WTC11 (cell line): Measurements from ENCODE around the gene MAGI2. TPM values are rescaled to one million over a fixed set of nuclear protein-coding genes. Genes with fewer than 3 reads are reported as not detected.

Experiments
- ATAC-seq: fragments of 200-7000 bp; cut with Tn5 transposase; 2 replicates; pipeline ENCODE4 v1.10.0; 2021; ENCODE audit warnings: mild to moderate bottlenecking, moderate library complexity
- CTCF ChIA-PET: fragments of 300-600 bp; sonication (Branson Sonifier 250); formaldehyde crosslinking; loops from one replicate; lab custom pipeline; 2021; ENCODE audit warnings: antibody characterized with exemption; lab: Charles Lee
- POLR2A ChIA-PET: fragments of 350-600 bp; sonication (Branson Sonifier 250); formaldehyde crosslinking; loops from one replicate; lab custom pipeline; 2021; ENCODE audit warnings: antibody characterized with exemption; lab: Charles Lee
- DNase-seq: peaks from one replicate; pipeline ENCODE4 v3.0.0; 2021; ENCODE audit warnings: low spot score
- H3K27ac Mint-ChIP-seq: 2 replicates; pipeline ENCODE4 v1.8.0; 2021; ENCODE audit warnings: mixed read lengths
- H3K27me3 Mint-ChIP-seq: 2 replicates; pipeline ENCODE4 v1.8.0; 2021; ENCODE audit warnings: low read depth, mild to moderate bottlenecking, moderate library complexity, mixed read lengths
- H3K36me3 Mint-ChIP-seq: 2 replicates; pipeline ENCODE4 v1.8.0; 2021; ENCODE audit warnings: mixed read lengths
- H3K4me1 Mint-ChIP-seq: 2 replicates; pipeline ENCODE4 v1.8.0; 2022; ENCODE audit warnings: mixed read lengths
- H3K4me3 Mint-ChIP-seq: 2 replicates; pipeline ENCODE4 v1.8.0; 2021; ENCODE audit warnings: mild to moderate bottlenecking, moderate library complexity, mixed read lengths
- H3K9me3 Mint-ChIP-seq: 2 replicates; pipeline ENCODE4 v1.8.0; 2021; ENCODE audit warnings: mixed read lengths
- AR ChIP-seq: fragments of 250-450 bp; sonication (Bioruptor Pico); IDR thresholded peaks from 2 replicates; pipeline ENCODE4 v1.9.0; 2021; ENCODE audit warnings: mild to moderate bottlenecking
- ATF3 ChIP-seq: sonication (generic); formaldehyde crosslinking; conservative IDR thresholded peaks from 2 replicates; pipeline ENCODE4 v1.8.1; 2022; ENCODE audit warnings: mild to moderate bottlenecking, missing genetic modification reagents
- CTCF ChIP-seq: fragments of 200-600 bp; IDR thresholded peaks from 2 replicates; pipeline ENCODE4 v1.8.0; 2022; ENCODE audit warnings: antibody characterized with exemption
- E2F4 ChIP-seq: sonication (generic); formaldehyde crosslinking; IDR thresholded peaks from 2 replicates; pipeline ENCODE4 v1.8.1; 2022; ENCODE audit warnings: low read depth, mild to moderate bottlenecking, moderate library complexity, missing genetic modification reagents, borderline replicate concordance
- ELF4 ChIP-seq: sonication (generic); formaldehyde crosslinking; IDR thresholded peaks from 2 replicates; pipeline ENCODE4 v1.8.1; 2022; ENCODE audit warnings: low read depth, mild to moderate bottlenecking, moderate library complexity, missing genetic modification reagents
- ETV6 ChIP-seq: sonication (generic); formaldehyde crosslinking; IDR thresholded peaks from 2 replicates; pipeline ENCODE4 v1.8.1; 2022; ENCODE audit warnings: mild to moderate bottlenecking, missing genetic modification reagents
- FOXP4 ChIP-seq: sonication (generic); formaldehyde crosslinking; IDR thresholded peaks from 2 replicates; pipeline ENCODE4 v1.8.0; 2022; ENCODE audit warnings: mild to moderate bottlenecking, missing genetic modification reagents
- NFATC4 ChIP-seq: fragments of 250-450 bp; sonication (Bioruptor Pico); IDR thresholded peaks from 2 replicates; pipeline ENCODE4 v1.9.0; 2021; ENCODE audit warnings: mild to moderate bottlenecking
- NFYB ChIP-seq: sonication (generic); formaldehyde crosslinking; conservative IDR thresholded peaks from 2 replicates; pipeline ENCODE4 v1.8.0; 2022; ENCODE audit warnings: low read depth, missing genetic modification reagents
- TEAD1 ChIP-seq: sonication (generic); formaldehyde crosslinking; IDR thresholded peaks from 2 replicates; pipeline ENCODE4 v1.8.0; 2022; ENCODE audit warnings: mild to moderate bottlenecking, missing genetic modification reagents
- ZNF138 ChIP-seq: sonication (generic); formaldehyde crosslinking; conservative IDR thresholded peaks from 2 replicates; pipeline ENCODE4 v1.8.1; 2022; ENCODE audit warnings: mild to moderate bottlenecking, moderate library complexity, missing genetic modification reagents
- ZNF263 ChIP-seq: sonication (generic); formaldehyde crosslinking; IDR thresholded peaks from 2 replicates; pipeline ENCODE4 v1.8.1; 2022; ENCODE audit warnings: low read depth, mild to moderate bottlenecking, moderate library complexity, missing genetic modification reagents
- ZNF423 ChIP-seq: fragments of 250-450 bp; sonication (Bioruptor Pico); IDR thresholded peaks from 2 replicates; pipeline ENCODE4 v2.1.2; 2022; ENCODE audit warnings: mild to moderate bottlenecking, moderate library complexity
- total RNA-seq: library from RNA; stranded (reverse); gene quantifications from 3 replicates; pipeline ENCODE4 v1.2.3, GENCODE V29; 2021
- TF ChIP-seq, protein P1 (sequence below): sonication (generic); formaldehyde crosslinking; IDR thresholded peaks from 2 replicates; pipeline ENCODE4 v1.8.1; 2022; ENCODE audit warnings: missing genetic modification reagents, borderline replicate concordance
- TF ChIP-seq, protein P2 (sequence below): fragments of 250-450 bp; sonication (Bioruptor Pico); IDR thresholded peaks from 2 replicates; pipeline ENCODE4 v1.9.0; 2021; ENCODE audit warnings: mild to moderate bottlenecking
- TF ChIP-seq, protein P3 (sequence below): fragments of 250-450 bp; sonication (Bioruptor Pico); IDR thresholded peaks from 2 replicates; pipeline ENCODE4 v2.1.2; 2022; ENCODE audit warnings: mild to moderate bottlenecking, moderate library complexity
- TF ChIP-seq, protein P4 (sequence below): fragments of 250-450 bp; sonication (Bioruptor Pico); IDR thresholded peaks from 2 replicates; pipeline ENCODE4 v1.9.0; 2021; ENCODE audit warnings: moderate library complexity, mild to moderate bottlenecking, inconsistent platforms, borderline replicate concordance

The MAGI2 gene
- total RNA-seq, 1 experiment from 2014 or later = 26.6 TPM

DNA sequence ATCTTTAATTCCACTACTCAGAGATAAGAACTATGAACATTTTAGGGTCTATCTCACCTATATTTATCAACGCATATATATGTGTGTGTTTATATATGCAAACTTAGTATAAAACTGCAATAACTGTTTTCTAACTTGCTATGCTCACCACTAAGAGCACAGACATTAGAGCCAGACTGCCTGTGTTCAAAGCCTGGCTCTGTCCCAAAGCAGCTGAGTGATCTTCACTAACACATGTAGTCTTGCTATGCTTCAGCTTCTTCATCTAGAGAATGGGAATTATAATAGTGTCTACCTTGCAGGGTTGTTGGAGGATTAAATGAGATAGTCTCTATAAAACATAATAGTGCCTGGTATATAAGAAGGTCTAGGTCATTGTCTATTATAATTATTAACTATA, 165.5 kb downstream of the MAGI2 start:
- Mint-ChIP-seq H3K36me3 (no peaks in the 10 kb centered on the region), H3K27me3 (no peaks in the 10 kb centered on the region), H3K27ac (no peak overlapping the region), H3K4me3 (no peak overlapping the region), H3K4me1 (no peaks in the 10 kb centered on the region), H3K9me3 (no peaks in the 10 kb centered on the region)
- ATAC-seq = no peak
- DNase-seq = no peak
- CTCF ChIA-PET = interaction anchor here (1.9 kb wide), 1 partner anchor 10 kb away, joined by 8 read pairs; no protein-coding TSS in a partner anchor
- TF ChIP-seq ZNF263 (CRISPR knock-in tag) = no peak
- TF ChIP-seq, protein P1, sequence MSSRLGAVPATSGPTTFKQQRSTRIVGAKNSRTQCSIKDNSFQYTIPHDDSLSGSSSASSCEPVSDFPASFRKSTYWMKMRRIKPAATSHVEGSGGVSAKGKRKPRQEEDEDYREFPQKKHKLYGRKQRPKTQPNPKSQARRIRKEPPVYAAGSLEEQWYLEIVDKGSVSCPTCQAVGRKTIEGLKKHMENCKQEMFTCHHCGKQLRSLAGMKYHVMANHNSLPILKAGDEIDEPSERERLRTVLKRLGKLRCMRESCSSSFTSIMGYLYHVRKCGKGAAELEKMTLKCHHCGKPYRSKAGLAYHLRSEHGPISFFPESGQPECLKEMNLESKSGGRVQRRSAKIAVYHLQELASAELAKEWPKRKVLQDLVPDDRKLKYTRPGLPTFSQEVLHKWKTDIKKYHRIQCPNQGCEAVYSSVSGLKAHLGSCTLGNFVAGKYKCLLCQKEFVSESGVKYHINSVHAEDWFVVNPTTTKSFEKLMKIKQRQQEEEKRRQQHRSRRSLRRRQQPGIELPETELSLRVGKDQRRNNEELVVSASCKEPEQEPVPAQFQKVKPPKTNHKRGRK (CRISPR knock-in tag) = no peak
- TF ChIP-seq ELF4 (CRISPR knock-in tag) = no peak
- TF ChIP-seq ZNF138 = no peak
- TF ChIP-seq, protein P2, sequence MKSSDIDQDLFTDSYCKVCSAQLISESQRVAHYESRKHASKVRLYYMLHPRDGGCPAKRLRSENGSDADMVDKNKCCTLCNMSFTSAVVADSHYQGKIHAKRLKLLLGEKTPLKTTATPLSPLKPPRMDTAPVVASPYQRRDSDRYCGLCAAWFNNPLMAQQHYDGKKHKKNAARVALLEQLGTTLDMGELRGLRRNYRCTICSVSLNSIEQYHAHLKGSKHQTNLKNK (CRISPR knock-in tag) = no peak
- no peak for TF ChIP-seq FOXP4 (CRISPR knock-in tag)
- no peak for TF ChIP-seq NFATC4 (CRISPR knock-in tag)
- TF ChIP-seq NFYB (CRISPR knock-in tag) = no peak
- no peak for TF ChIP-seq ETV6 (CRISPR knock-in tag)
- TF ChIP-seq, protein P3, sequence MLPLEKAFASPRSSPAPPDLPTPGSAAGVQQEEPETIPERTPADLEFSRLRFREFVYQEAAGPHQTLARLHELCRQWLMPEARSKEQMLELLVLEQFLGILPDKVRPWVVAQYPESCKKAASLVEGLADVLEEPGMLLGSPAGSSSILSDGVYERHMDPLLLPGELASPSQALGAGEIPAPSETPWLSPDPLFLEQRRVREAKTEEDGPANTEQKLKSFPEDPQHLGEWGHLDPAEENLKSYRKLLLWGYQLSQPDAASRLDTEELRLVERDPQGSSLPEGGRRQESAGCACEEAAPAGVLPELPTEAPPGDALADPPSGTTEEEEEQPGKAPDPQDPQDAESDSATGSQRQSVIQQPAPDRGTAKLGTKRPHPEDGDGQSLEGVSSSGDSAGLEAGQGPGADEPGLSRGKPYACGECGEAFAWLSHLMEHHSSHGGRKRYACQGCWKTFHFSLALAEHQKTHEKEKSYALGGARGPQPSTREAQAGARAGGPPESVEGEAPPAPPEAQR (CRISPR knock-in tag) = no peak
- POLR2A ChIA-PET = no interaction called here

DNA sequence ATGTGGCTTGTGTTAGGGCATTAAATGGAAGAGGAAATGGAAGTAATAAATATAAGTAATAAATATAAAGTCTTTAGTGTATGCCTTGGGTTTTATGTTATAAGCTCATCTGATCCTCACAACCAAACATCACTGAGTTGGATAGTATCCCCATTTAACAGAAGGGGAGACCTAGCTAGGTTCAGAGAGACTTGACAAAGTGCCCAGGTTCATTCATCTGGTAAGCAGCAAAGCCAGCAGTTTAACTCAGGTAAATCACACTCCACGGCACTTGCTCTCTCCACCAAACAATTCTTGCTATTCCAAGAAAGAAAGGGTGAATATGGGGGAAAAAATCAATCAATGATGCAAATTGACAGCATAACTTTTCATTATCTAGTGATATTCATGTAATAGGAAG, 167.3 kb downstream of the MAGI2 start:
- ChIA-PET CTCF (no interaction called here), POLR2A (no interaction called here)
- H3K4me1 Mint-ChIP-seq = no peaks in the 10 kb centered on the region
- no peaks in the 10 kb centered on the region for H3K36me3 Mint-ChIP-seq
- H3K9me3 Mint-ChIP-seq = no peaks in the 10 kb centered on the region
- DNase-seq (no peak), ATAC-seq (no peak)
- no peaks in the 10 kb centered on the region for H3K27me3 Mint-ChIP-seq
- no peak overlapping the region for H3K27ac Mint-ChIP-seq
- TF ChIP-seq TEAD1 = no peak
- TF ChIP-seq CTCF = no peak
- TF ChIP-seq AR = no peak
- TF ChIP-seq, protein P4, sequence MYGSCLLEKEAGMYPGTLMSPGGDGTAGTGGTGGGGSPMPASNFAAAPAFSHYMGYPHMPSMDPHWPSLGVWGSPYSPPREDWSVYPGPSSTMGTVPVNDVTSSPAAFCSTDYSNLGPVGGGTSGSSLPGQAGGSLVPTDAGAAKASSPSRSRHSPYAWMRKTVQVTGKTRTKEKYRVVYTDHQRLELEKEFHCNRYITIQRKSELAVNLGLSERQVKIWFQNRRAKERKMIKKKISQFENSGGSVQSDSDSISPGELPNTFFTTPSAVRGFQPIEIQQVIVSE (CRISPR knock-in tag) = no peak
- no peak for TF ChIP-seq E2F4 (CRISPR knock-in tag)
- no peak for TF ChIP-seq ZNF423 (CRISPR knock-in tag)
- no peak for TF ChIP-seq ATF3 (CRISPR knock-in tag)
- H3K4me3 Mint-ChIP-seq = no peak overlapping the region
